Trophoblast cell (in vitro differentiated cells and primary cell): Measurements from ENCODE around the gene TRAIP.

Experiments used
- DNase-seq, 2 donors: peaks; one replicate each; pipeline ENCODE4 v3.0.0-alpha.2; 2016
- H2AFZ ChIP-seq: 2 replicates; pipeline ENCODE4 v1.6.1; 2013; ENCODE audit warnings: low read length, moderate library complexity, mild to moderate bottlenecking; ENCODE audit not compliant: insufficient read depth, poor library complexity
- H2AK5ac ChIP-seq: 2 replicates; pipeline ENCODE4 v1.6.1; 2013; ENCODE audit warnings: mild to moderate bottlenecking, low read length
- H2BK120ac ChIP-seq: 2 replicates; pipeline ENCODE4 v1.6.1; 2013; ENCODE audit warnings: low read length, mild to moderate bottlenecking, moderate library complexity; ENCODE audit not compliant: insufficient read depth, poor library complexity
- H2BK12ac ChIP-seq: 2 replicates; pipeline ENCODE4 v1.6.1; 2013; ENCODE audit warnings: mild to moderate bottlenecking, low read length, moderate library complexity
- H2BK5ac ChIP-seq: 2 replicates; pipeline ENCODE4 v1.6.1; 2013; ENCODE audit warnings: low read length, low read depth, moderate library complexity, mild to moderate bottlenecking; ENCODE audit not compliant: poor library complexity
- H3K14ac ChIP-seq: 2 replicates; pipeline ENCODE4 v1.6.1; 2013; ENCODE audit warnings: mild to moderate bottlenecking, low read length
- H3K18ac ChIP-seq: 2 replicates; pipeline ENCODE4 v1.6.1; 2013; ENCODE audit warnings: mild to moderate bottlenecking, low read length
- H3K23ac ChIP-seq: 2 replicates; pipeline ENCODE4 v1.6.1; 2013; ENCODE audit warnings: low read length
- H3K27ac ChIP-seq: 2 replicates; pipeline ENCODE4 v1.5.1; 2013; ENCODE audit warnings: low read depth, mild to moderate bottlenecking, inconsistent platforms, low read length, moderate library complexity
- H3K27me3 ChIP-seq: 2 replicates; pipeline ENCODE4 v1.6.1; 2013; ENCODE audit warnings: inconsistent platforms, mild to moderate bottlenecking, low read length, moderate library complexity; ENCODE audit not compliant: insufficient read depth
- H3K36me3 ChIP-seq, 2 experiments: 1 replicate in 1 of 2; 2 replicates in 1 of 2; pipeline ENCODE4 v1.6.1; 2013; ENCODE audit warnings: low read length in 2 of 2, mild to moderate bottlenecking in 2 of 2, moderate library complexity in 1 of 2; ENCODE audit not compliant: insufficient read depth in 2 of 2, control insufficient read depth in 1 of 2
- H3K4ac ChIP-seq: 2 replicates; pipeline ENCODE4 v1.6.1; 2013; ENCODE audit warnings: low read depth, mild to moderate bottlenecking, low read length, moderate library complexity
- H3K4me1 ChIP-seq, 2 experiments: 1 replicate in 1 of 2; 2 replicates in 1 of 2; pipeline ENCODE4 v1.6.1; 2013; ENCODE audit warnings: low read length in 2 of 2, mild to moderate bottlenecking in 2 of 2, moderate library complexity in 1 of 2; ENCODE audit not compliant: insufficient read depth in 2 of 2, control insufficient read depth in 1 of 2
- H3K4me2 ChIP-seq: 2 replicates; pipeline ENCODE4 v1.6.1; 2013; ENCODE audit warnings: inconsistent platforms, mild to moderate bottlenecking, low read length, moderate library complexity
- H3K4me3 ChIP-seq: 2 replicates; pipeline ENCODE4 v1.5.1; 2013; ENCODE audit warnings: mild to moderate bottlenecking, low read depth, low read length, inconsistent platforms
- H3K79me1 ChIP-seq: one replicate; pipeline ENCODE4 v1.6.1; 2013; ENCODE audit warnings: low read length
- H3K79me2 ChIP-seq: 2 replicates; pipeline ENCODE4 v1.6.1; 2013; ENCODE audit warnings: low read length, mild to moderate bottlenecking; ENCODE audit not compliant: control insufficient read depth, insufficient read depth, poor library complexity
- H3K9ac ChIP-seq: 2 replicates; pipeline ENCODE4 v1.6.1; 2013; ENCODE audit warnings: mild to moderate bottlenecking, low read length
- H3K9me3 ChIP-seq: 2 replicates; pipeline ENCODE4 v1.6.1; 2013; ENCODE audit warnings: low read depth, mild to moderate bottlenecking, control low read depth, inconsistent platforms, low read length; ENCODE audit not compliant: insufficient read depth
- H4K12ac ChIP-seq: 2 replicates; pipeline ENCODE4 v1.6.1; 2013; ENCODE audit warnings: low read depth, mild to moderate bottlenecking, low read length, moderate library complexity
- H4K8ac ChIP-seq: 2 replicates; pipeline ENCODE4 v1.6.1; 2013; ENCODE audit warnings: low read depth, mild to moderate bottlenecking, low read length, moderate library complexity
- H4K91ac ChIP-seq: one replicate; pipeline ENCODE4 v1.6.1; 2013; ENCODE audit warnings: low read depth, mild to moderate bottlenecking, low read length, moderate library complexity
- WGBS: extraction: QIAGEN DNeasy Blood & Tissue Kit; methylation state at CpG from one replicate; pipeline ENCODE4 v1.1.7; 2013; ENCODE audit warnings: missing lambda C conversion rate; ENCODE audit not compliant: insufficient read length, insufficient coverage; ENCODE audit errors: extremely low coverage; 5-methylcytosine and 5-hydroxymethylcytosine counted together

TRAIP gene

DNA sequence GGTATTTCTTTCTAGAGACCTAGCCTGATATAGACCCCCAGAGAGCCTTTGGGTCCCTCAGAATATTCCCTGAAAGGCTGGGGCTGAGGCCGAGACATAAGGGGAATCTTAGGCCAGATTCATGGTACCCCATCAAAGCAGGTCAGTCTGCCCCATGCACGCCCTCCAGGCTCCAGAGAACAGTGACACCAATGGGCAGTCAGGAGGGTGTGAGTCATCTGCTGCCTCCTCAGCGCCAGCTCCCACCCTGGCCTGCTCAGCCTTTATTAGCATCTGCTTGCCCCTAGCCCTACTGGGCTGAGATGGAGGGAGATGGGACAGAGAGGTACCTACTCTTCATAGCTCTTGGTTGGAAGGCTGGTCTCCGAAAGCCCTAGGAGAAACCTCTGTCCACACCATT is 27.6 kb upstream of the TRAIP start:
- Histone ChIP-seq H3K9me3 (no peaks in the 10 kb centered on the region), H3K14ac (no peak overlapping the region), H4K8ac (no peak overlapping the region), H4K12ac (no peak overlapping the region), H3K4me3 (no peak overlapping the region), H2BK12ac (no peak overlapping the region), H3K79me1 (no peaks in the 10 kb centered on the region), H2BK120ac (no peak overlapping the region), H2AFZ (no peak overlapping the region), H2AK5ac (no peak overlapping the region), H3K27ac (no peak overlapping the region), H3K36me3 (no peaks in the 10 kb centered on the region), H3K18ac (no peak overlapping the region), H3K23ac (no peak overlapping the region), H3K79me2 (no peaks in the 10 kb centered on the region), H3K9ac (no peak overlapping the region), H3K4me1 (no peaks in the 10 kb centered on the region), H2BK5ac (no peak overlapping the region), H3K4ac (no peak overlapping the region), H3K27me3 (no peaks in the 10 kb centered on the region), H4K91ac (no peak overlapping the region), H3K4me2 (no peak overlapping the region)
- no CpG with 5 or more reads among the region's 4 CpGs for WGBS
- no peak for DNase-seq

DNA sequence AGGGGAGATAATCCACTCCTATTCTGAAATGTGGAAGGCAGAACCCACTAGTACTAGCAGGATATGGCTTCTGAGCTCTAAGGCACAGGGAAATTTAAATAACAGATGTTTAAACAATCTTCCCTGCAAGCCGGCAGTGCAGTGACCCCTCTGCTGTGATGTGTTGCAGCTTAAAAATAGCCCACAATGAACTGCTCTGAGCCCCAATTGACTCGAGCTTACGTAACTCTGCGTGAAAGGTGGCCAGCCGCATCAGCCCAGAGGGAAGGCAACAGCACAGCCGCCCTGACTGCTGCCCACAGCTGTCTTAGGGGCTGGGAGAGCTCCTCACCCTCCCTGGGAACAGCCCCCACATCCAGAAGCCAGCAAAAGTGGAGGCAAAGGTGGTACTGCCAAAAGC is 25.8 kb upstream of the TRAIP start:
- Histone ChIP-seq H3K4ac (no peak overlapping the region), H3K9ac (no peak overlapping the region), H2AFZ (no peak overlapping the region), H3K9me3 (no peaks in the 10 kb centered on the region), H2BK12ac (no peak overlapping the region), H3K4me3 (no peak overlapping the region), H3K4me2 (no peak overlapping the region), H3K23ac (no peak overlapping the region), H3K79me1 (no peaks in the 10 kb centered on the region), H3K14ac (no peak overlapping the region), H3K36me3 (no peaks in the 10 kb centered on the region), H3K18ac (no peak overlapping the region), H2BK120ac (no peak overlapping the region), H3K4me1 (no peaks in the 10 kb centered on the region), H3K27ac (no peak overlapping the region), H2AK5ac (no peak overlapping the region), H4K8ac (no peak overlapping the region), H3K79me2 (no peaks in the 10 kb centered on the region), H2BK5ac (no peak overlapping the region), H4K12ac (no peak overlapping the region), H4K91ac (no peak overlapping the region), H3K27me3 (no peaks in the 10 kb centered on the region)
- no CpG with 5 or more reads among the region's 6 CpGs for WGBS
- no peak for DNase-seq

DNA sequence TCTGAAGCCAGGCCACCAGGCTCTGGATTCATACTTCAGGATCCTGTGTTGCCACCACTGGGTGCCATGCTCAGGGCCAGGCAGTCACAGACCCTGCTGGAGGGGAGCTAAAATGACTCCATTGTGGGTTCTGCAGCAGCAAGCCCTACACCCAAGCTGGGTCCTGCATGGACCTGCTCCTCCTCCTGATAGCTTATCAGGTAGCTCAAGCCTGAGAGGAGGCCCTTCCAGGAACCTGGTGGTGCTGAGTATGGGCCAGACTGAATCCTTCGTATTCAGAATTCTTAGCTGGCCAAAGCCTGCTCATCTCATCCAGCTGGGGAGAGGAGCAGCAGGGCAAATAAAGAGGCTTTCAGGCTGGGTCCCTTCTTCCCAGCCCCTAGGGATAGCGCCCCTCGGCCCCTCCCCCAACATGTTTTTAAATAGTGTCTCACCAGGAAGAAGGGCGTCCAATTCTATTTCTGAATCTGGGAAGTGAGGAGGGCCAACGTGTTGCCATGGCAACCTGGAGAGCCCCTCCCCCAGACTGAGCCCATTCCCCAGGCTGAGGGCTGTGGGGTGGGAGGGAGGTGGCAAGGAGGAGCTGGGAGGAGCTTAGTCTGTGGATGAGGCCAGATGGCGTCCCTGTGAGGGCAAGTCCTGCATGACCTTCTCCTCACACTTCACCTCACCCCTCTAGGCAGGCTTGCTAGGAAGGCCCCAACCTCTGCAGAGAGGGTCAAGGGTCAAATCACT is 24.4 kb upstream of the TRAIP start:
- H2BK5ac ChIP-seq, result no peak overlapping the region
- H3K4me1 ChIP-seq, result no peaks in the 10 kb centered on the region
- no peaks in the 10 kb centered on the region for H3K9me3 ChIP-seq
- H4K8ac ChIP-seq, result no peak overlapping the region
- no peak for DNase-seq
- H3K14ac ChIP-seq, result no peak overlapping the region
- H2AK5ac ChIP-seq, result no peak overlapping the region
- no peaks in the 10 kb centered on the region for H3K79me1 ChIP-seq
- no peak overlapping the region for H3K4ac ChIP-seq
- H3K23ac ChIP-seq, result no peak overlapping the region
- H2BK12ac ChIP-seq, result no peak overlapping the region
- H4K12ac ChIP-seq, result no peak overlapping the region
- H3K27ac ChIP-seq, result no peak overlapping the region
- no peaks in the 10 kb centered on the region for H3K27me3 ChIP-seq
- no peaks in the 10 kb centered on the region for H3K36me3 ChIP-seq
- H2AFZ ChIP-seq, result no peak overlapping the region
- no peak overlapping the region for H4K91ac ChIP-seq
- no peak overlapping the region for H3K18ac ChIP-seq
- no CpG with 5 or more reads among the region's 6 CpGs for WGBS
- no peak overlapping the region for H3K4me2 ChIP-seq
- no peak overlapping the region for H2BK120ac ChIP-seq
- no peak overlapping the region for H3K9ac ChIP-seq
- no peaks in the 10 kb centered on the region for H3K79me2 ChIP-seq
- no peak overlapping the region for H3K4me3 ChIP-seq

DNA sequence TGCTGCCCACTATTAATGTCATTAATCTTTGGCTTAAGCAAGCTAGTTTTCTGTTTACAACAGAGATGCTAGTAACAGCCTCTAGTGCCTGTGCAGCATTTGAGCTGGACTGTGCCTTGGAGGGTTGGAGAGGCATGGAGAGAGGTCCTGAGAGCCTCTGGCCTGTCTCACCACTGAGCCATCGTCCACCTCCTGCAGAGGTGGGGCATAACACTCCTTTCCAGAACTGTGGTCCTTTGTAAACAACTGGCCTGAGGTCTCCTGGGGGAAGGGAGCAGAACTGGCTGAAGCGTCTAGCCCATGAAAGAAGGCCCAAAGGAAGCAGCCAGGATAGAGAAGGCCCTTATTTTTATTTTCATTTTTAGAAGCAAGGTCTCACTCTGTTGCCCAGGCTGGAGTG is 23.4 kb upstream of the TRAIP start:
- H3K79me1 ChIP-seq, result no peaks in the 10 kb centered on the region
- no peak overlapping the region for H3K4ac ChIP-seq

More for the DNA sequence above, 23.4 kb upstream of the TRAIP start:
- no peak overlapping the region for H2AFZ ChIP-seq
- H3K18ac ChIP-seq, result no peak overlapping the region
- no peak overlapping the region for H4K12ac ChIP-seq
- peaks cover 3% of the 10 kb centered on the region for H3K9me3 ChIP-seq
- H4K91ac ChIP-seq, result no peak overlapping the region
- H2BK12ac ChIP-seq, result no peak overlapping the region
- H2BK5ac ChIP-seq, result no peak overlapping the region
- no peak overlapping the region for H3K23ac ChIP-seq
- H2BK120ac ChIP-seq, result no peak overlapping the region
- H3K4me1 ChIP-seq, result no peaks in the 10 kb centered on the region
- H4K8ac ChIP-seq, result no peak overlapping the region
- no peak overlapping the region for H3K9ac ChIP-seq
- H3K4me3 ChIP-seq, result no peak overlapping the region
- H3K27ac ChIP-seq, result no peak overlapping the region
- H3K27me3 ChIP-seq, result no peaks in the 10 kb centered on the region
- no peaks in the 10 kb centered on the region for H3K36me3 ChIP-seq
- H3K79me2 ChIP-seq, result no peaks in the 10 kb centered on the region
- H3K14ac ChIP-seq, result no peak overlapping the region
- DNase-seq, result no peak
- H3K4me2 ChIP-seq, result no peak overlapping the region
- no peak overlapping the region for H2AK5ac ChIP-seq
- WGBS, result no CpG with 5 or more reads among the region's 2 CpGs
